NB4 (cell line): ENCODE data around the gene CGREF1.

ENCODE experiments used
- MAX ChIP-seq: IDR thresholded peaks from 2 replicates; pipeline ENCODE4 v1.6.1; 2011; ENCODE audit warnings: low read depth, low read length
- MYC ChIP-seq: IDR thresholded peaks from 2 replicates; pipeline ENCODE4 v1.6.1; 2011; ENCODE audit warnings: low read depth, low read length
- POLR2A ChIP-seq: IDR thresholded peaks from 2 replicates; pipeline ENCODE4 v1.6.1; 2011; ENCODE audit warnings: mild to moderate bottlenecking; ENCODE audit not compliant: insufficient read length; ENCODE audit errors: extremely low read depth
- TF ChIP-seq, protein P1 (sequence below): IDR thresholded peaks from one replicate; pipeline ENCODE4 v1.5.1; 2012; ENCODE audit warnings: low read depth, low read length

- TF ChIP-seq, protein P1, sequence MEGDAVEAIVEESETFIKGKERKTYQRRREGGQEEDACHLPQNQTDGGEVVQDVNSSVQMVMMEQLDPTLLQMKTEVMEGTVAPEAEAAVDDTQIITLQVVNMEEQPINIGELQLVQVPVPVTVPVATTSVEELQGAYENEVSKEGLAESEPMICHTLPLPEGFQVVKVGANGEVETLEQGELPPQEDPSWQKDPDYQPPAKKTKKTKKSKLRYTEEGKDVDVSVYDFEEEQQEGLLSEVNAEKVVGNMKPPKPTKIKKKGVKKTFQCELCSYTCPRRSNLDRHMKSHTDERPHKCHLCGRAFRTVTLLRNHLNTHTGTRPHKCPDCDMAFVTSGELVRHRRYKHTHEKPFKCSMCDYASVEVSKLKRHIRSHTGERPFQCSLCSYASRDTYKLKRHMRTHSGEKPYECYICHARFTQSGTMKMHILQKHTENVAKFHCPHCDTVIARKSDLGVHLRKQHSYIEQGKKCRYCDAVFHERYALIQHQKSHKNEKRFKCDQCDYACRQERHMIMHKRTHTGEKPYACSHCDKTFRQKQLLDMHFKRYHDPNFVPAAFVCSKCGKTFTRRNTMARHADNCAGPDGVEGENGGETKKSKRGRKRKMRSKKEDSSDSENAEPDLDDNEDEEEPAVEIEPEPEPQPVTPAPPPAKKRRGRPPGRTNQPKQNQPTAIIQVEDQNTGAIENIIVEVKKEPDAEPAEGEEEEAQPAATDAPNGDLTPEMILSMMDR, result no peak
- TF ChIP-seq POLR2A, result no peak
- TF ChIP-seq MAX, result no peak
- TF ChIP-seq MYC, result no peak
These were observed 46.7 kb downstream of the CGREF1 start for GRCh38 chr2:27071990-27072830.
